Neuron (in vitro differentiated cells): ENCODE results near the gene LBR.

ENCODE experiments used
- H2AFZ ChIP-seq: one replicate; pipeline ENCODE4 v1.6.1; 2013; ENCODE audit warnings: low read depth, mild to moderate bottlenecking, inconsistent platforms, low read length, moderate library complexity
- H3K27me3 ChIP-seq: one replicate; pipeline ENCODE4 v1.6.1; 2013; ENCODE audit warnings: low read length; ENCODE audit not compliant: insufficient read depth
- H3K36me3 ChIP-seq: one replicate; pipeline ENCODE4 v1.6.1; 2013; ENCODE audit warnings: low read length; ENCODE audit not compliant: insufficient read depth
- H3K4me1 ChIP-seq: one replicate; pipeline ENCODE4 v1.6.1; 2013; ENCODE audit warnings: low read length; ENCODE audit not compliant: insufficient read depth
- H3K4me3 ChIP-seq: 2 replicates; pipeline ENCODE4 v1.5.1; 2013; ENCODE audit warnings: mild to moderate bottlenecking, low read length, moderate library complexity
- H3K9me3 ChIP-seq: one replicate; pipeline ENCODE4 v1.6.1; 2013; ENCODE audit warnings: low read length

Gene LBR

DNA sequence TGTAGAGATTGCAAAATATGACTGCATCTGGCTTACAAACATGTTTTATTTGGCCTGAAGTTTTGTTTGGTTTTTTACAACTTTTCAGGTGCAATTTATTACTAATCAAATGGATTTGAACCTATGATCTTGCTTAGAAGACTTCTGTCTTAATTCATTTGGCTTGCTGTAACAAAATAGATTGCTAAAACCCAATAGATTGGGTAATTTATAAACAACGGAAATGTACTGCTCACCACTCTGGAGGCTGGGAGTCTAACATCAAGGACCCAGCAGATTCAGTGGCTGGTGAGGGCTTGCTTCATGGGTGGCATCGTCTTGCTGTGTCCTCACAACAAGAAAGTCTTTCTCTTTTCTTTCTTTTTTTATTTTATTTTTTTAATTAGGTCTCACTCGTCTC is 72.9 kb downstream of the LBR start:
- Histone ChIP-seq H3K27me3 (no peaks in the 10 kb centered on the region), H2AFZ (no peak overlapping the region), H3K4me1 (no peaks in the 10 kb centered on the region), H3K36me3 (no peaks in the 10 kb centered on the region), H3K4me3 (no peak overlapping the region), H3K9me3 (no peaks in the 10 kb centered on the region)
